ENCODE data around the gene B4GALT1.

The B4GALT1 gene

GRCh38 chr9:33167084-33167971, at the start of gene B4GALT1:
Gene B4GALT1 (minus strand): TSS chr9:33167336. CDS start chr9:33167169, 167 bp downstream.
- peak; percentile 87 for DNase-seq (ENCODE audit: low spot score)

- DNase-seq (ENCODE audit: low spot score): no peak
Observed at GRCh38 chr9:33211695-33212393, 44.7 kb upstream of the B4GALT1 start.

- no peak for DNase-seq (ENCODE audit: low spot score)
Observed at GRCh38 chr9:33210006-33210715, 43.0 kb upstream of the B4GALT1 start.

- no peak for DNase-seq (ENCODE audit: low spot score)
Observed at GRCh38 chr9:33209394-33209793, 42.3 kb upstream of the B4GALT1 start.

- DNase-seq (ENCODE audit: low spot score): no peak
Observed at GRCh38 chr9:33202552-33203201, 35.5 kb upstream of the B4GALT1 start.

- DNase-seq (ENCODE audit: low spot score): no peak
Observed at GRCh38 chr9:33202018-33202417, 34.9 kb upstream of the B4GALT1 start.

GRCh38 chr9:33198165-33198564, 31.0 kb upstream of the B4GALT1 start:
- no peak for DNase-seq (ENCODE audit: low spot score)

GRCh38 chr9:33197279-33198152, 30.4 kb upstream of the B4GALT1 start:
- DNase-seq (ENCODE audit: low spot score): no peak

GRCh38 chr9:33196736-33197135, 29.6 kb upstream of the B4GALT1 start:
- DNase-seq (ENCODE audit: low spot score): no peak

GRCh38 chr9:33193818-33194217, 26.7 kb upstream of the B4GALT1 start:
- DNase-seq (ENCODE audit: low spot score): no peak

- no peak for DNase-seq (ENCODE audit: low spot score)
Observed at GRCh38 chr9:33192493-33193255, 25.5 kb upstream of the B4GALT1 start.

GRCh38 chr9:33190021-33190705, 23.0 kb upstream of the B4GALT1 start:
- DNase-seq (ENCODE audit: low spot score): no peak

GRCh38 chr9:33189331-33189791, 22.2 kb upstream of the B4GALT1 start:
- no peak for DNase-seq (ENCODE audit: low spot score)

- DNase-seq (ENCODE audit: low spot score): no peak
Observed at GRCh38 chr9:33188711-33189110, 21.6 kb upstream of the B4GALT1 start.

GRCh38 chr9:33187519-33188218, 20.5 kb upstream of the B4GALT1 start:
- no peak for DNase-seq (ENCODE audit: low spot score)

- DNase-seq (ENCODE audit: low spot score): no peak
Observed at GRCh38 chr9:33186457-33187168, 19.5 kb upstream of the B4GALT1 start.

GRCh38 chr9:33185858-33186257, 18.7 kb upstream of the B4GALT1 start:
- DNase-seq (ENCODE audit: low spot score): no peak

GRCh38 chr9:33185406-33185805, 18.3 kb upstream of the B4GALT1 start:
- no peak for DNase-seq (ENCODE audit: low spot score)

Measured in RKO (cell line).